ENCODE data around the gene INPP5D. TPM values are rescaled to one million over a fixed set of nuclear protein-coding genes. Genes with fewer than 3 reads are reported as not detected.
A peak's percentile ranks its signal among the peaks of the same experiment; 100 is the strongest.

The INPP5D gene
- total RNA-seq, 1 donor from 2014 or later = 2.2 TPM

DNA sequence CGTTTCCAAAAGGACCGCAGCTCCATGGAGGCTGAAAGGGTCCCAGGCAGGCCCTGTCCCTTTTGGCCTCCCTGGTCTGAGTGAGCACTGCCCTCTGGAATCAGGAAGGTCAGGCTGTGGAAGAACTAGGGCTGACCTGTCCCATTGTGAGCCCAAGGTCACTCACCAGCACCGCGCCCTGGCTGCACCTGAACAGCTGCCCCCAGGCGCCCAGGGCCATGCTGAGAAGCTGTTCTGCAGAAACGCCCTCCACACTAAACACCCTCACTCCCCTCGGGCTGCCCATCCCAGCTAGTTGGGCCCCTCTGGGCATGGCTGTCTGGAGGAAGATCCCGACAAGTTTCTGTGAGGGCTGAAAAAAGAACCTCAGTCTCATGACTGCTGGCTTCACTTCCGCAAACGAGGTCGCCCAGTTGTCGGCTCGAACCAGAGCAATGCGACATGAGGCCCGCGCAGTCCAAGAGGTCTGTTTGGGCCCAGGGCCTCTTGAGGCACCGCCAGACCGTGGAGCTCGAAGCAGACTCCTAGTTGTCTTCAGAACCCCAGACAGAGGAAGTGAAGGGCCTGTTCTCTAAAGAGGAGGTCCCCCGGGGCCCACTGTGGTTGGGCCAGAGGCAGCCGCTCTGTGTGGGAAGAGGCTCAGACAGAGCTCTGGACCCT, 64.4 kb downstream of the INPP5D start:
- no peak overlapping the region for H3K4me3 Mint-ChIP-seq (ENCODE audit: unreplicated experiment)
- no peak for DNase-seq
- TF ChIP-seq, protein P1, sequence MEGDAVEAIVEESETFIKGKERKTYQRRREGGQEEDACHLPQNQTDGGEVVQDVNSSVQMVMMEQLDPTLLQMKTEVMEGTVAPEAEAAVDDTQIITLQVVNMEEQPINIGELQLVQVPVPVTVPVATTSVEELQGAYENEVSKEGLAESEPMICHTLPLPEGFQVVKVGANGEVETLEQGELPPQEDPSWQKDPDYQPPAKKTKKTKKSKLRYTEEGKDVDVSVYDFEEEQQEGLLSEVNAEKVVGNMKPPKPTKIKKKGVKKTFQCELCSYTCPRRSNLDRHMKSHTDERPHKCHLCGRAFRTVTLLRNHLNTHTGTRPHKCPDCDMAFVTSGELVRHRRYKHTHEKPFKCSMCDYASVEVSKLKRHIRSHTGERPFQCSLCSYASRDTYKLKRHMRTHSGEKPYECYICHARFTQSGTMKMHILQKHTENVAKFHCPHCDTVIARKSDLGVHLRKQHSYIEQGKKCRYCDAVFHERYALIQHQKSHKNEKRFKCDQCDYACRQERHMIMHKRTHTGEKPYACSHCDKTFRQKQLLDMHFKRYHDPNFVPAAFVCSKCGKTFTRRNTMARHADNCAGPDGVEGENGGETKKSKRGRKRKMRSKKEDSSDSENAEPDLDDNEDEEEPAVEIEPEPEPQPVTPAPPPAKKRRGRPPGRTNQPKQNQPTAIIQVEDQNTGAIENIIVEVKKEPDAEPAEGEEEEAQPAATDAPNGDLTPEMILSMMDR (IDR thresholded peaks at IDR 0.05; ENCODE audit: partially characterized antibody, unreplicated experiment) = no peak
- no peaks in the 10 kb centered on the region for H3K9me3 Mint-ChIP-seq (ENCODE audit: unreplicated experiment)
- no peak overlapping the region for H3K27ac Mint-ChIP-seq (ENCODE audit: unreplicated experiment)
- H3K36me3 Mint-ChIP-seq (ENCODE audit: unreplicated experiment) = no peaks in the 10 kb centered on the region
- no peaks in the 10 kb centered on the region for H3K4me1 Mint-ChIP-seq (ENCODE audit: low read depth, unreplicated experiment)
- peaks cover 2% of the 10 kb centered on the region for H3K27me3 Mint-ChIP-seq (ENCODE audit: unreplicated experiment)

- no peak overlapping the region for H3K4me3 Mint-ChIP-seq (ENCODE audit: unreplicated experiment)
- peaks cover 2% of the 10 kb centered on the region for H3K27me3 Mint-ChIP-seq (ENCODE audit: unreplicated experiment)
- TF ChIP-seq, protein P1 (IDR thresholded peaks at IDR 0.05; ENCODE audit: partially characterized antibody, unreplicated experiment) = no peak
- no peaks in the 10 kb centered on the region for H3K36me3 Mint-ChIP-seq (ENCODE audit: unreplicated experiment)
- no peak overlapping the region for H3K27ac Mint-ChIP-seq (ENCODE audit: unreplicated experiment)
- no peaks in the 10 kb centered on the region for H3K4me1 Mint-ChIP-seq (ENCODE audit: low read depth, unreplicated experiment)
- no peaks in the 10 kb centered on the region for H3K9me3 Mint-ChIP-seq (ENCODE audit: unreplicated experiment)
- DNase-seq = no peak
Observed at GRCh38 chr2:233125455-233126065, 65.4 kb downstream of the INPP5D start.

DNA sequence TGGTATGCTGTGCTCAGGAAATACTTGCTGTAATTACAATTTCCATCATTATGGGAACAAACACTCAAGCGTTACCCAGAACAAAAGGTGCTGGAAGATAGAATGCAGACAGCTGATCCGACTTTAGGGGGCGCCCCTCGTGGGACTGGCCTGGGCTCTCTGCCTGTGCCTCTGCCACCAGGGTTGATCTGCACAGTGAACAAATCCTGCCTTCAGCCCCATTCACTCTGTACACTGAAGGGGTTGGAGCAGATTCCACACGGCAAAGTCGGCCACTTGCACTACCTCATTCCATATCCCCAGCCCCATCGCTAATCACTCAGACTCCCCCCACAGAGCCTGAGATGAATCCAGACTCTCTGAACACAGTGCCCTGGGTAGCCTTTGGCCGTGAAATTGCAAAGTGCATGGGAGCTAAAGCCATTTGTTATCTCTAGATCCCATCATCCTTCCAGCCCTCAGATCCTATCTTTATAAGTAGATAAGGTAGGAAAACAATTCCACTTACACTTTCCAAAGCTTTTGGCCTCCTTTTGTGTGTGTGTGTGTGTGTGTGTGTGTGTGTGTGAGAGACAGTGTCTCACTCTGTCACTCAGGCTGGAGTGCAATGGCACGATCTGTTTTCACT, 69.3 kb downstream of the INPP5D start:
- no peak overlapping the region for H3K4me3 Mint-ChIP-seq (ENCODE audit: unreplicated experiment)
- no peak overlapping the region for H3K27ac Mint-ChIP-seq (ENCODE audit: unreplicated experiment)
- TF ChIP-seq, protein P1 (IDR thresholded peaks at IDR 0.05; ENCODE audit: partially characterized antibody, unreplicated experiment) = no peak
- H3K9me3 Mint-ChIP-seq (ENCODE audit: unreplicated experiment) = no peaks in the 10 kb centered on the region
- peaks cover 5% of the 10 kb centered on the region for H3K27me3 Mint-ChIP-seq (ENCODE audit: unreplicated experiment)
- H3K36me3 Mint-ChIP-seq (ENCODE audit: unreplicated experiment) = peaks cover 3% of the 10 kb centered on the region
- DNase-seq = peak; percentile 51
- H3K4me1 Mint-ChIP-seq (ENCODE audit: low read depth, unreplicated experiment) = no peaks in the 10 kb centered on the region

GRCh38 chr2:233130024-233130423, 69.9 kb downstream of the INPP5D start:
- H3K27ac Mint-ChIP-seq (ENCODE audit: unreplicated experiment) = no peak overlapping the region
- no peak for DNase-seq
- H3K9me3 Mint-ChIP-seq (ENCODE audit: unreplicated experiment) = no peaks in the 10 kb centered on the region
- H3K4me3 Mint-ChIP-seq (ENCODE audit: unreplicated experiment) = no peak overlapping the region
- peaks cover 5% of the 10 kb centered on the region for H3K27me3 Mint-ChIP-seq (ENCODE audit: unreplicated experiment)
- H3K36me3 Mint-ChIP-seq (ENCODE audit: unreplicated experiment) = peaks cover 6% of the 10 kb centered on the region
- no peaks in the 10 kb centered on the region for H3K4me1 Mint-ChIP-seq (ENCODE audit: low read depth, unreplicated experiment)
- TF ChIP-seq, protein P1 (IDR thresholded peaks at IDR 0.05; ENCODE audit: partially characterized antibody, unreplicated experiment) = no peak
